Activated CD8-positive, alpha-beta memory T cell treated with anti-CD3 and anti-CD28 coated beads for 4 hours (primary cell): ENCODE data around the gene SZRD1.

Experiments used
- DNase-seq, 2 donors: peaks; one replicate each; pipeline ENCODE4 v3.0.0-alpha.2; 2020; ENCODE audit warnings: low read depth in 2 of 2

SZRD1 gene

GRCh38 chr1:16367258-16367967 is 371 bp downstream of the SZRD1 start:
- peak; percentile 73 to 80 for DNase-seq

DNA sequence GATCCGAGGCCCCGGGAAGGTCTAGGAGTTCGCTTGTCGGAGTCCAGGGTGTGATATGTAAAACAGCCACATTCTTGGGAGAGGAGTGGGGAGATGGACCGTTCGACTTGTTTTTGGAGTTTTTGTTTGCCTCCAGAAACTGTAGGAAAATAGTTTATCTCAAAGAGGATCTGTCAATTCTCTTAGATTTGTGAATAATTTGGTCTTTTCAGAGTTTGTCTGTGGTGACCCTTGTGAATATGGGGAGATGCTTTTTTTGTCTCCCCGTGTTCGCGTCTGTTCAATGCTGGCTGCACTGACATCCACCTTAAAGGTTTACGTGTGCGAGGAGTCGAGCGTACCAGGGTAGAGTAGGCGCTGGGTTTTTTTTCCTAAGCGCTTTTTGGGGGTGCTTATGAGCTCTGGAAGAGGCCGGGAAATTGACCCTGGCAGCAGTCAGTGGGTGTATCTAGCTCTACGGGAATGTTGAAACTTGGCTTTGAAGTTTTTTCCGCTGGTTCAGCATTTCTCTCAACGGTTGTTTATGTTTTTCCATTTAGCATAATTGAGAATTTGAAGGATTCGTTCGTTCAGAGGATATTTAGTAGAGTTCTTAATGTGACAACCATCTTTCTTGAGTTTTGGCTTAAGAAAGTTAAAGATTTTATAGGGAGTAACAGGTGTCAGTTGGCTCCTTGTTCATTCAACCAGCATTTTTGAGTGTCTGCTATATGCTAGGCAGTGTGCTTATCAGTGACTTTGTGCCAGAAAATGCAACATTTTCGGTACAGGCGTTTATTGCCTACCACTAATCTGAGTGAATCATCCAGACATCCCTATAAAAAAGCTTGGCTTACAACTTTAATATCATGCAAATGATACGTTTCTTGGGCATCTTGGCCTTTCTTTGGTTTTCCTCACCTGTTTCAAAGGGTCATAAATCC is 1.2 kb downstream of the SZRD1 start:
- DNase-seq: no peak

DNA sequence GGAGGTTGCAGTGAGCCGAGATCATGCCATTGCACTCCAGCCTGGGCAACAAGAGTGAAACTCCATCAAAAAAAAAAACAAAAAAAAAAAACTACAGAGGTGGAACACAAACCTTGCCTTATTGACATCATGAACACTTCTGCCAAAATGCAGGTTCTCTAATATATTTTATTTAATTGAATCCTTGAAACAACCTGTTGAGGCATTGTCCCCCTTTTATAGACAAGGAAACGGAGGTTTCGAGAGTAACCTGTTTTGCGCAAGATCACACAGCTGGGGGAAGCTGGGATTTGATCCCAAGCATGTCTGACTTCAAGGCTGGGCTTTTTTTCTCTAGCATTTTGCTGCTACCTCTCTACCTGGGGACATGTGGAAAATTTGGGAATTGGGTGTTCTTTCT is 2.8 kb downstream of the SZRD1 start:
- no peak for DNase-seq

- no peak for DNase-seq
Observed at GRCh38 chr1:16371725-16372124, 4.7 kb downstream of the SZRD1 start.

DNA sequence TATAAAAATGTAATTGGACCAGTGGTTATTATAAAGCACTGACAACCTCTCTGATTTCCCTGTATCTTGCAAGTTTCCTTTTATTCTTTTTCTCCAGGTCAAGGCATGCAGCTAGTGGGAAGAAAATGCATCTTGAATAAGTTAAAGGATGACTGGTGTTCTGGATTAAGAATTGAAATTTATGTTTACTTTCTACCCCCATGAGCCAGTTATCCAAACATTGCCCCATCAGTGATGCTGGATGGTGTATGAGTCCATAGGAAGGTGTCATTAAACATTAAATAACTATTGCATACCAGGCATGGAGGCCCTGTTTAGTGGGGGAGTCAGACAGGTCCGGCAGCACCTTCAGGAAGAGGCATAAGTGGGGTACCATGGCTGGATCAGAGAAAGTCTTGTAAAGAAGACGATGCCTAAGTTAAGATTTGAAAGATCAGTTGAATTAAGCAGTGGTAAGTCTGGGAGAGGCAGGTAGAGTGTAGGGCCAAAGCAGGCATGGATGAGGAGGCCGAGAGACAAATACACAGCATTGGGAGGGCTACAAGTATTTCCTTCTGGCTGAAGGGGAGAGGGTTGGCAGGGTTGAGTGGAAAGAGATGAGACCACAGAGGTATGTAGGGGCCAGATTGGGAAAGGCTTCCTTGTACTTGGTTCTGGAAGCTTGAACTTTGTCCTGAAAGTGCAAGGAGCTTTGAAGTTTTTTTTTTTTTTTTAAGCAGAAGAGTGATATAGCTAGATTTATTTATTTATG is 5.7 kb downstream of the SZRD1 start:
- DNase-seq: no peak

- DNase-seq: no peak
Observed at GRCh38 chr1:16374266-16374665, 7.2 kb downstream of the SZRD1 start.

GRCh38 chr1:16375521-16376340 is 8.7 kb downstream of the SZRD1 start:
- DNase-seq: no peak

DNA sequence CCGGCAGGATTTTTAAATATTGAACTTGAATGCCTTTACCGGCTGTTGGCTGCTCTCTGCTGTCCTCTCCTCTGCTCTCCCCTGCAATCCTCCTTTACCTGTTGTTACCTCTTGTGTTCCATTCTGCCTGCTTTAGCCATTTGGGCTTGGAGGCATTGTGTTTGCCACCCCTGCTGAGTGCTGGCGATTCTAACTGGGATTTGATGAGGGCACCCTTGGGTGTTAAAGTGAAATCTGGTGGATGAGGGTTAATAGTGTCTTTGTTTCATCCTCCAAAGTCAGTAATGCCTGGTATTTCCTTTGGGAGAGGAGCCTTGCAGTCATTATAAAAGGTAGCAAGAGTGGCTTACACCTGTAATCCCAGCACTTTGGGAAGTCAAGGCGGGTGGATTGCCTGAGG is 9.9 kb downstream of the SZRD1 start:
- no peak for DNase-seq

DNA sequence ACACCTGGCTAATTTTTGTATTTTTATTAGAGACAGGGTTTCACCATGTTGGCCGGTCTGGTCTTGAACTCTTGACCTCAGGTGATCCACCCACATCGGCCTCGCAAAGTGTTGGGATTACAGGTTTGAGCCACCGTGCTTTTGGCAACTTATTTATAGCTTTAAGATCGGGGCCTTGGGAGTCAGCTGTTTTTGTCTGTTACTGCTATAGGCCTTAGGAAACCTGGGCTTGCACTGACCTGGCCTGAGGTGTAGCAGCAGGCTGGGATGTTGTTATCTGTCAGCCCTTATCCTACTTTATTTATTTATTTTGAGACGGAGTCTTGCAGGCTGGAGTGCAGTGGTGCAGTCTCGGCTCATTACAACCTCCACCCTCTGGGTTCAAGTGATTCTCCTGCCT is 11.4 kb downstream of the SZRD1 start:
- DNase-seq: no peak

DNA sequence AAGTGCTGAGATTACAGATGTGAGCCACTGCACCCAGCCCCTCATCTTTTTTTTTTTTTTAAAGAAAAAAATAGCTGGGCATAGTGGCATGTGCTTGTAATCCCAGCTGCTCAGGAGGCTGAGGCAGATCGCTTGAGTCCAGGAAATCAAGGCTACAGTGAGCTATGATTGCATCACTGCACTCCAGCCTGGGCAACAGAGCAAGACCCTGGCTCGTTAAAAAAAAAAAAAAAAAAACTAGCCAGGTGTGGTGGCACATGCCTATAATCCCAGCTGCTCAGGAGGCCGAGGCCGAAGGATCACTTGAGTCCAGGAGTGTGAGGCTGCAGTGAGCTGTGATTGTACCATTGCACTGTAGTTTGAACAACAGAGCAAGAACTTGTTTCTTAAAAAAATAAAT is 13.8 kb downstream of the SZRD1 start:
- DNase-seq: no peak

GRCh38 chr1:16383888-16384287 is 16.8 kb downstream of the SZRD1 start:
- no peak for DNase-seq

DNA sequence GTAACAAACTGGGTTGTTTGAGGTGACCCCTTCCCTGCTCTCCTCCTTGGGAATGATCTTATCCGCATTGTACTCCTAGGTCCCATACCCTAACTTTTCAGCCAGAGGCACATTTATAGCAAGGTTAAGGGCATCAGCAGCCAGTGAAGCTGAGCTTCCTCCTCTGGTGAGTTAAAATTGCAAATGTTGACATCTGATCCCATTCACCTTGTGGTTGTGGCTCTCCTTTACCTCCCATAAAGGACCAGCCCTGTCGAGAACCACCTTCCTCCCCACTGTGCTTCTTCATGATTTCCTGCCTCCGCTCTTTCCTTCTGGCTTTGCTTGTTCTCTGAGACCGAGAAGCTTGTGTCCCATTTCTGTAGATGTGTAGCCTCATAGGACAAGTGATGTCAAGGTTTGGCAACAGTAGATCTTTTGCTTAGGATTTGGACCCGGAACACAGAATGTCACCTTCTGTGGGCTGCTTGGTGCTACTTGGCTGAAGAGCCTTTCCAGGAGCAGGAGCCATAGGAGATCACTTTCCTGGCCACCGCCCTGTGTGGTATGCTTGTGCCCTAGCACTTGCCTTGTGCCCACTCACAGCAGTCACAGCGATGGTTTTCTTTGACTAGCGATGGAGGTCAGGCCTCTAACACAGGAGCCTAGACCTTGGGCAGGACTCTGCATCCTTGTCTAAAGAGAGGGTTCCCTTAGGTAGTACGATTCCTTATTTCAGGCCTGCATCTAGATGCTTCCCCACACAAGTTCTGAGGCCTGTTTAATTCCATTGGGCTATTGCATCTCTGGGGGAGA is 18.8 kb downstream of the SZRD1 start:
- DNase-seq: no peak

- no peak for DNase-seq
Observed at GRCh38 chr1:16386454-16387113, 19.5 kb downstream of the SZRD1 start.

DNA sequence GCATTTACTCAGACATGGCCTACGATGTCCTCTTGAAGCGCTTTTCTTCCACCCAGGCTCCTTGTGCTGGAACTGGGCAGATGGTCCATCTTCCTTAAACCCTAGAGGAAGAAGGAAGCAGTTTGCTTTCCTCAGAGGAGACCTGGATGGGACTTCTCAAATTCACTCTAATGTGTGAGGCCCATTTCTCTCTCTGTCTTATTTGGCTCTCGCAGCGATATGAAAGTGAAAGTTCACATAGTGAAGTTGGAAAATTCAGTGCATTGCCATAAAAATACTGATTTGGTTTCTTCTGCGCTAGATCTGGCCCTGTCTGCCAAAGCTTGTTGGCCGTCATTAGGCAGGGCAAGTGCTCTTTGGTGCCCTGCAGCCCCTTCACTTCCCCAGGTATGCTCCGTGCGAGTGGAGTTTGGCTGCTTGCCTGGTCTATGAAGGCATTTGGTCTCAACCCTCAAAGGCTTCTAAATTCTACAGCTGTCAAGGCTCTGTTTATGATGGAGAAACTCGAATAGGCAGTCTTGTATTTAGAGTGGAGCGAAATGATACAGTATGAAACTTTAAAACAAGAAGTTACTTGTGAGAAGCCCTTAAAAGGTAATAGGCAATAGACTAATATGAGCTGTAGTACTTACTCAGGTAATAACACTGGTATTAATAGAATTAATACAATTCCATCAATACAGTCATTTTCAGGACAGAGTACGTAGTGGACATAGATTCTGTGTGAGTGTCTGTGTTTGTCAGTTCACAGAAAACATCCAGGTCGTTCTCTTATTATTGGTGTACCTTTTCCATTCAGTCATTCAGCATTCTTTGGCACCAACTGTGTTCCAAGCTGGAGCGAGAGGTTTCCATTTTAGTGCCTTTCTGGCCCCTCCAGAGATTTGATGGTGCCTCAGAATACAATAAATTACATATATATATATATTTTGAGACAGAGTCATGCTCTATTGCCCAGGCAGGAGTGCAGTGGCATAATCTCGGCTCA is 20.5 kb downstream of the SZRD1 start:
- DNase-seq: no peak

DNA sequence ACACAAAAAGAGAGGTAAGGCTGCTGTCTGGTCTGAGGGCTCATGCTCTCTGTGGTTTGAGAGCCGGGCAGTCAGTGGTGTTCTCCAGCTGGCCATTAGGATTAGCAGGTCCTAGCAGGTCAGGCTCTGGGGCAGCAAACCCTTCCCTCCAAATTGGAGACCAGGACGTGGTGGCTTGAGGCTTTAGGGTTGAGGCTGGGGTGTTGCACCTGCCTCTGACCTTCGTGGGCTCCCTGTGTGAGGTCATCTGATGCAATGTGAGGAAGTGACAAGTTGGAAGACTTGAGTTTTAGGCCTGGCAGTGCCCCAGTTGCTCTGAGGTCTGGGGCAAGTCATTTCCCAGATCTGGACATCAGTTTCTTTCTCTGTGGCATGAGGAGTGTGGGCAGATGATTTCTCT is 24.4 kb downstream of the SZRD1 start:
- DNase-seq: no peak

DNA sequence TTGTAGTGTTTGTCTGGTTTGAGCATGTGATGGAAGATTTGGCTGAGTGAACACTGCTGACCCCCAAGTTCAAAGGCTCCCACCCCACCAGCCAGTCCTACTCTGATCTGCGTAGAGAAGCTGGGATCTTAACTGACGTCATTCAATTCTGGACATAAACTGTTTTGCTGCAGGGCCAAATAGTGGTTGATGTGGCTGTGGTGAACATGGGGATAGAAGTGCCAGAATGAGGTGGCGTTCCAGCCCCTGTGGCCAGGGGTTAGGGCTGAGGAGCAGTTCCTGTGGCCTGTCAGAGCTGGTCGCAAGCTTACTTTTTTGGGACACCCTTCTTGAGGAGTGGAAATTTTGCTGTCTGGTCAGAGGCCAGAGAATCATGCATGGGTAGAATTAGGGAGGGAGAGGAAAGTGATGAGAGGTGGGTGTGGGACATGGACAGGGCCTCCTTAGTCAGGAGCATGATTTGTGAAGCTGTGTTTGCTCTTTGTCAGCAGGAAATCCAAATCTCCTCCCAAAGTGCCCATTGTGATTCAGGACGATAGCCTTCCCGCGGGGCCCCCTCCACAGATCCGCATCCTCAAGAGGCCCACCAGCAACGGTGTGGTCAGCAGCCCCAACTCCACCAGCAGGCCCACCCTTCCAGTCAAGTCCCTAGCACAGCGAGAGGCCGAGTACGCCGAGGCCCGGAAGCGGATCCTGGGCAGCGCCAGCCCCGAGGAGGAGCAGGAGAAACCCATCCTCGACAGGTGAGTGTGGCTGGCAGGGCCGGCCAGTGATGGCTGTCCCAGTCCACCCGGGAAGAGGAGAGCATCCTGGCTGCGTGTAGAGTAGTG is 25.9 kb downstream of the SZRD1 start:
- no peak for DNase-seq

- DNase-seq: no peak
Observed at GRCh38 chr1:16393570-16394521, 26.8 kb downstream of the SZRD1 start.
